PC-9 (cell line): Measurements from ENCODE around the gene LAMC2.

Source experiments
- EZH2 ChIP-seq: fragments of 200-600 bp; sonication (generic); IDR thresholded peaks from 2 replicates; pipeline ENCODE4 v1.8.0; 2017; ENCODE audit warnings: antibody characterized with exemption, low read depth
- TF ChIP-seq, protein P1 (sequence below): fragments of 200-600 bp; sonication (generic); conservative IDR thresholded peaks from 2 replicates; pipeline ENCODE4 v1.6.1; 2017; ENCODE audit warnings: mixed run types, antibody characterized with exemption, mild to moderate bottlenecking, moderate library complexity

DNA sequence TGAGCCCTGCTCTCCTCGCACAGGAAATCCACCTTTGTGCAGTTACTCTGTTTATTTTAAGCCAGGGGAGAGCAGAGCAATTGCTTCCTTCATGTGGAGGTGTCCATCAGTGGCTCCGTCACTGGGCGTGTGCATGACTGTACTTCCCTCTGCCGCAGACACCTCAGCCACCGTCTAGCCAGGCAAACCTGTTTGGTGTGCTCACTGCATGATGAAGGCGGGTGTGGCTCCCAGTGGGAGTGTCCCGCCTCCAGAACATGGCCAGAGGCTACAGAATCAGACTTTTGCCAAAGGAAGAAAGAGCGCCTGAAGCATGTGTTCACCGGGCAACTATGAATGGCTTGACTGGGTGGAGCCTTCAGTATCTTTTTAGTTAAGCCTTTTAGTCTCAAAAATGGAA lies 26.1 kb upstream of the LAMC2 start:
- TF ChIP-seq, protein P1, sequence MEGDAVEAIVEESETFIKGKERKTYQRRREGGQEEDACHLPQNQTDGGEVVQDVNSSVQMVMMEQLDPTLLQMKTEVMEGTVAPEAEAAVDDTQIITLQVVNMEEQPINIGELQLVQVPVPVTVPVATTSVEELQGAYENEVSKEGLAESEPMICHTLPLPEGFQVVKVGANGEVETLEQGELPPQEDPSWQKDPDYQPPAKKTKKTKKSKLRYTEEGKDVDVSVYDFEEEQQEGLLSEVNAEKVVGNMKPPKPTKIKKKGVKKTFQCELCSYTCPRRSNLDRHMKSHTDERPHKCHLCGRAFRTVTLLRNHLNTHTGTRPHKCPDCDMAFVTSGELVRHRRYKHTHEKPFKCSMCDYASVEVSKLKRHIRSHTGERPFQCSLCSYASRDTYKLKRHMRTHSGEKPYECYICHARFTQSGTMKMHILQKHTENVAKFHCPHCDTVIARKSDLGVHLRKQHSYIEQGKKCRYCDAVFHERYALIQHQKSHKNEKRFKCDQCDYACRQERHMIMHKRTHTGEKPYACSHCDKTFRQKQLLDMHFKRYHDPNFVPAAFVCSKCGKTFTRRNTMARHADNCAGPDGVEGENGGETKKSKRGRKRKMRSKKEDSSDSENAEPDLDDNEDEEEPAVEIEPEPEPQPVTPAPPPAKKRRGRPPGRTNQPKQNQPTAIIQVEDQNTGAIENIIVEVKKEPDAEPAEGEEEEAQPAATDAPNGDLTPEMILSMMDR = no peak
- TF ChIP-seq EZH2 = no peak
